GM12875 (cell line): ENCODE results near the gene C4orf50.

ENCODE experiments used
- H3K4me3 ChIP-seq: one replicate; pipeline ENCODE4 v1.5.1; 2011; ENCODE audit warnings: low read depth, low read length, control low read depth
- CTCF ChIP-seq: IDR thresholded peaks from 2 replicates; pipeline ENCODE4 v1.5.1; 2011; ENCODE audit warnings: low read depth, mild to moderate bottlenecking, control low read depth, inconsistent platforms, low read length, moderate library complexity, borderline replicate concordance; ENCODE audit not compliant: insufficient read depth

C4orf50 gene

GRCh38 chr4:5877392-5877791, 140.8 kb downstream of the C4orf50 start:
- H3K4me3 ChIP-seq, result no peak overlapping the region
- TF ChIP-seq CTCF, result no peak

GRCh38 chr4:5874811-5875449, 143.3 kb downstream of the C4orf50 start:
- no peak for TF ChIP-seq CTCF

GRCh38 chr4:5870701-5871100, 147.5 kb downstream of the C4orf50 start:
- no peak overlapping the region for H3K4me3 ChIP-seq
- TF ChIP-seq CTCF, result no peak

More at GRCh38 chr4:5874811-5875449, 143.3 kb downstream of the C4orf50 start:
- H3K4me3 ChIP-seq, result no peak overlapping the region

- no peak for TF ChIP-seq CTCF
These were observed 148.1 kb downstream of the C4orf50 start for GRCh38 chr4:5869966-5870619.

GRCh38 chr4:5867866-5868265, 150.4 kb downstream of the C4orf50 start:
- no peak overlapping the region for H3K4me3 ChIP-seq
- TF ChIP-seq CTCF, result no peak

More at GRCh38 chr4:5869966-5870619, 148.1 kb downstream of the C4orf50 start:
- H3K4me3 ChIP-seq, result no peak overlapping the region

- no peak overlapping the region for H3K4me3 ChIP-seq
- no peak for TF ChIP-seq CTCF
These were observed 151.1 kb downstream of the C4orf50 start for GRCh38 chr4:5866841-5867813.
